OCI-LY3 (cell line): Measurements from ENCODE around the gene SLC25A13.

ENCODE experiments used
- EZH2phosphoT487 ChIP-seq: fragments of 200-600 bp; shearing (Covaris generic); IDR thresholded peaks from 2 replicates; pipeline ENCODE4 v1.6.1; 2018; ENCODE audit warnings: antibody characterized with exemption, mixed run types, low read depth
- TF ChIP-seq, protein P1 (sequence below): fragments of 200-600, 300-600 bp; sonication (generic); IDR thresholded peaks from 2 replicates; pipeline ENCODE4 v1.5.1; 2014; ENCODE audit warnings: antibody characterized with exemption, low read length, low read depth

- TF ChIP-seq, protein P1, sequence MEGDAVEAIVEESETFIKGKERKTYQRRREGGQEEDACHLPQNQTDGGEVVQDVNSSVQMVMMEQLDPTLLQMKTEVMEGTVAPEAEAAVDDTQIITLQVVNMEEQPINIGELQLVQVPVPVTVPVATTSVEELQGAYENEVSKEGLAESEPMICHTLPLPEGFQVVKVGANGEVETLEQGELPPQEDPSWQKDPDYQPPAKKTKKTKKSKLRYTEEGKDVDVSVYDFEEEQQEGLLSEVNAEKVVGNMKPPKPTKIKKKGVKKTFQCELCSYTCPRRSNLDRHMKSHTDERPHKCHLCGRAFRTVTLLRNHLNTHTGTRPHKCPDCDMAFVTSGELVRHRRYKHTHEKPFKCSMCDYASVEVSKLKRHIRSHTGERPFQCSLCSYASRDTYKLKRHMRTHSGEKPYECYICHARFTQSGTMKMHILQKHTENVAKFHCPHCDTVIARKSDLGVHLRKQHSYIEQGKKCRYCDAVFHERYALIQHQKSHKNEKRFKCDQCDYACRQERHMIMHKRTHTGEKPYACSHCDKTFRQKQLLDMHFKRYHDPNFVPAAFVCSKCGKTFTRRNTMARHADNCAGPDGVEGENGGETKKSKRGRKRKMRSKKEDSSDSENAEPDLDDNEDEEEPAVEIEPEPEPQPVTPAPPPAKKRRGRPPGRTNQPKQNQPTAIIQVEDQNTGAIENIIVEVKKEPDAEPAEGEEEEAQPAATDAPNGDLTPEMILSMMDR, result no peak
- no peak for TF ChIP-seq EZH2phosphoT487
These were observed 86.6 kb downstream of the SLC25A13 start for GRCh38 chr7:96235281-96235680.
